ENCODE data around the gene DDX46.

DNA sequence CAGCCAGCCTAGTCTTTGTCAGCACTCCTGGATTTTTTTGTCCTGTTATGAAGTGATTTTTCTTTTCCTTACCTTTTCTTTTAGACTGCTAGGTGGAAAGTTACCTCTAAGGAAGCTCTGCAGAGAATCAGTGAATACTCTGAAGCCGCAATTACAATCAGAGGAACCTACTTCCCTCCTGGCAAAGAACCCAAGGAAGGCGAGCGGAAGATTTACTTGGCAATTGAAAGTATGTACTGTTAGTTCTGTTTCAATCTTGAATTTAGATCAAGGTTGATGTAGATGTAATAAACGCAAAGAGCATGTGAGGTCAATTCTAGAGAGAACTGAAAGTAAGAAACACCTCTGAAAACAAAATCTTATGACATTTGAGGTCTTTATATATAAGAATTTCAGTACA lies 60.2 kb downstream of the DDX46 start:
- no peak for TF ChIP-seq POLR2A (IDR thresholded peaks at IDR 0.05; ENCODE audit: low read length)
- TF ChIP-seq GATA1 (IDR thresholded peaks at IDR 0.05; ENCODE audit: low read depth, low read length) = no peak

Measured in erythroblast (primary cell).